Measurements from ENCODE around the gene PLG.
"Not testable (repeated sequence)": the region's sequence is repeated elsewhere in the genome, so short reads cannot be mapped to it uniquely, and the experiment has no call there.

PLG gene

DNA sequence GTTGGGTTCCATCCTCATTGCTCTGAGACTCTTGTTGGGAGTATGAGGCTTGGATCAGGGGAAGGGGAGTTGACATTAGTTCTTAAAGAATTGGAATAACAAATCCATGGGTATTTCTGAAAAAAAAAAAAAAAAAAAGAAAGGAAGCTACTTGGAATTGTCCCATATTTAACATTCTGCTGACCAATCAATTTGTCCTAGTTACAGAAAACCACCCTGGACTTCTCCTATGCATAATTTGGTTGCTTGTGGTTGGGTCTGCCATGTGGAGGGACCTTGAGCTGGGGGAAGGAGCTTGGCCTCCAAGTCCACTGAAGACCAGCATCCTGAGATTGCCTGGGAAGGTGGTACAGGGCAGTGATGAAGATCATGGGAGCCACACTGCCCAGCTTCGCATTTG, 32.6 kb downstream of the PLG start:
- no peak for DNase-seq (ENCODE audit: extremely low read depth, low read depth)
- TF ChIP-seq, protein P1, sequence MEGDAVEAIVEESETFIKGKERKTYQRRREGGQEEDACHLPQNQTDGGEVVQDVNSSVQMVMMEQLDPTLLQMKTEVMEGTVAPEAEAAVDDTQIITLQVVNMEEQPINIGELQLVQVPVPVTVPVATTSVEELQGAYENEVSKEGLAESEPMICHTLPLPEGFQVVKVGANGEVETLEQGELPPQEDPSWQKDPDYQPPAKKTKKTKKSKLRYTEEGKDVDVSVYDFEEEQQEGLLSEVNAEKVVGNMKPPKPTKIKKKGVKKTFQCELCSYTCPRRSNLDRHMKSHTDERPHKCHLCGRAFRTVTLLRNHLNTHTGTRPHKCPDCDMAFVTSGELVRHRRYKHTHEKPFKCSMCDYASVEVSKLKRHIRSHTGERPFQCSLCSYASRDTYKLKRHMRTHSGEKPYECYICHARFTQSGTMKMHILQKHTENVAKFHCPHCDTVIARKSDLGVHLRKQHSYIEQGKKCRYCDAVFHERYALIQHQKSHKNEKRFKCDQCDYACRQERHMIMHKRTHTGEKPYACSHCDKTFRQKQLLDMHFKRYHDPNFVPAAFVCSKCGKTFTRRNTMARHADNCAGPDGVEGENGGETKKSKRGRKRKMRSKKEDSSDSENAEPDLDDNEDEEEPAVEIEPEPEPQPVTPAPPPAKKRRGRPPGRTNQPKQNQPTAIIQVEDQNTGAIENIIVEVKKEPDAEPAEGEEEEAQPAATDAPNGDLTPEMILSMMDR (IDR thresholded peaks at IDR 0.05; ENCODE audit: low read depth, low read length), result no peak

DNA sequence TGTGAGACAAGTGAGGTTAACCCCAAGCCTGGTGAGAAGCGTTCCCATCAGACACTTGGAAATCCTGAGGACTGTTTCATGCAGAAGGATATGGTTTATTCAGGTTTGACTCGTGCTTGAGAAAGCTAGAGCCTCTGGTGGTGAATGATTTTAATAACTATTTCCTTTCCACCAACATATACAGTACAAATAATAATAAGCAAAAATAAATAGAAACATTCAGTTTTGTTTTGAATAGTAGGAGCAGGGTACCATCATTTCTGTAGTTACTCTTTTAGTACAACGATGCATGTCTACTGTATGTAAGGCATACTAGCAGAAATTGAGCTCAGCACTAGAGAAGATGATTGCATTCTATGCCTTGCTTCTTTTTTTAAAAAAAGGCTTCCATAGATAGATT, 33.5 kb downstream of the PLG start:
- TF ChIP-seq, protein P1 (IDR thresholded peaks at IDR 0.05; ENCODE audit: low read depth, low read length), result no peak
- no peak for DNase-seq (ENCODE audit: extremely low read depth, low read depth)

DNA sequence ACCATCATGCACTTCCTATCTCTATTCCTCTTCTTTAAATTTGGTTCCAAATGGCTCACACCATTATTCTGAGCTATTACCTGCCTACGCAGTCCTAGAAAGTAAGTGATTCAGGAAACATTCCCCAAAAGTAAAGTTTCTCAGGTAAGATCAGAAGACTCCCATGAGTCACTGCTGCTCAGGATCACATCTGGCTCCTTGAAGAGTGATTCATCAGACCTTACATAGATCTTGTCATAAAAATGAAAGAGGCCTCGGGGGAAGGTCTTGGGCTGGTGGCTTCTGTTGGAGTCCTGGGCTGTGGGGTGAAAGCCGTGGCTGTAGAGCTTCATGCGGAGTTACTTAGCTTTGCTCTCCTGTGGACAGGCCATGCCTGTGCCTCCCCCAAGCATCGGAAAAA, 35.9 kb downstream of the PLG start:
- DNase-seq (ENCODE audit: extremely low read depth, low read depth), result no peak
- TF ChIP-seq, protein P1 (IDR thresholded peaks at IDR 0.05; ENCODE audit: low read depth, low read length), result no peak

DNA sequence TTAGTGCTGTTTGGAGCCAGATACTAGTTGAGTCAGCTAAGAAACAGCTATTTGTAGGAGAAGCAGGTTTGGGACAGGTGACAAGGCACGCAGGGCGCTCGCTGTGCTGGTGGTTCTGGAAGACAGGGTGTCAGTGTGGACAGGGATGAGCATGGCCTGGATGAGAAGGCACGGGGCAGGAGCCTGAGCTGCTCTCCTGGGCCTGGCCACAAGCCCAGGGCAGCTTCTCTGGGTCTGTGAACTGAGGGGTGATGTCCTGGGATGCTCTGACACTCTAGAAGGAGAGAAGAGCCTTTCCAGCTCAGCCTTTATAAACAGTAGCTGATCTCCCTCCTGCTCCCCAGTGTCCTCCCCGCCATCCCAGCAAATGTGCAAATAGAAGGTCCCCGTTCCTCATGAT, 37.9 kb downstream of the PLG start:
- no peak for DNase-seq (ENCODE audit: extremely low read depth, low read depth)
- TF ChIP-seq, protein P1 (IDR thresholded peaks at IDR 0.05; ENCODE audit: low read depth, low read length), result no peak

DNA sequence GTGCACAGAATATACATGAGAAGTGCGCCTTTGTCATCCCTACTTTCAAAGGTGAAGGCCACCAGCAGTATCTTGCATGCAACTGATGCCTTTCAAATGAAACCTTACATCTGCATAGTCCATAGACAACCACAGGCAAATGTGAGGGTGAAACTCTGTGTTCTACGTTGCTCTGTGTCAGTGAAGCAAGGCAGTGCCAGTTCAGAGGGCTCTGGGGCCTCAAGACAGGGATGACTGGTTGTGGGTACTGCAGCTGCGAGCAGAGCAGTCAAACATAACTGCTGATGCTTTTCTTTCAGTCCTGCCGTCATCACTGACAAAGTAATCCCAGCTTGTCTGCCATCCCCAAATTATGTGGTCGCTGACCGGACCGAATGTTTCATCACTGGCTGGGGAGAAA, 39.0 kb downstream of the PLG start:
- not testable (repeated sequence) for DNase-seq (ENCODE audit: extremely low read depth, low read depth)

DNA sequence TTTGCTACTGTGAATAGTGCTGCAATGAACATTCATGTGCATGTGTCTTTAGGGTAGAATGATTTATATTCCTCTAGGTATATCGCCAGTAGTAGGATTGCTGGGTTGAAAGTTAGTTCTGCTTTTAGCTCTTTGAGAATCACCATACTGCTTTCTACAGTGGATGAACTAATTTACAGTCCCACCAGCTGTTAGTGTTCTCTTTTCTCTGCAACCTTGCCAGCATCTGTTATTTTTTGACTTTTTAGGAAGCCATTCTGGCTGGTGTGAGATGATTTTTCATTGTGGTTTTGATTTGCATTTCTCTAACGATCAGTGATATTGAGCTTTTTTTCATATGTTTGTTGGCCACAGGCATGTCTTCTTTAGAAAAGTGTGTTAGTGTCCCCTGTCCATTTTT, 40.0 kb downstream of the PLG start:
- DNase-seq (ENCODE audit: extremely low read depth, low read depth), result no peak
- TF ChIP-seq, protein P1 (IDR thresholded peaks at IDR 0.05; ENCODE audit: low read depth, low read length), result no peak

DNA sequence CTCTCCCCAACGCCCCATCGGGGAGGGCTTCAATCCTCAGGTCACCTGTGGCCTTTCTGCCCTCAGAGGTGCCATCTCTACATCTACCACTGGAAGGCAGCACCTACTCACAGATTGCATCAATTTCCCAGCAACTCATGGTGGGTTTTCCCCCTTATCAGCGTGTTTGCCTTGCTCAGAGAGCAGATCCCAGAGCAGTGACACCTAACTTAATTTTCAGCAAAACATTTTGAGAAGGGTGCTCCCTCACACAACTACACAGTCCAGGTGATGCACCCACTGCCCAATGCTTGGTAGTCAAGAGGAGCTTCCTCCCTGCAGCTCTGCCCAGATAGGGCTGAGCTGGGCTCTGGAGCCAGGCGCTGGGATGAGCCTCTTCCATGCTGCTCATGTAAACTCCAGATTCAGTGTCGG, 48.2 kb downstream of the PLG start:
- TF ChIP-seq, protein P1 (IDR thresholded peaks at IDR 0.05; ENCODE audit: low read depth, low read length), result peak; percentile 24
- DNase-seq (ENCODE audit: extremely low read depth, low read depth), result no peak

DNA sequence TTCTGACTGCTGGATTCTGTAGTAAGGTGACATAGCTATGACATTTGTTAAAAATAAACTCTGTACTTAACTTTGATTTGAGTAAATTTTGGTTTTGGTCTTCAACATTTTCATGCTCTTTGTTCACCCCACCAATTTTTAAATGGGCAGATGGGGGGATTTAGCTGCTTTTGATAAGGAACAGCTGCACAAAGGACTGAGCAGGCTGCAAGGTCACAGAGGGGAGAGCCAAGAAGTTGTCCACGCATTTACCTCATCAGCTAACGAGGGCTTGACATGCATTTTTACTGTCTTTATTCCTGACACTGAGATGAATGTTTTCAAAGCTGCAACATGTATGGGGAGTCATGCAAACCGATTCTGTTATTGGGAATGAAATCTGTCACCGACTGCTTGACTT, 51.2 kb downstream of the PLG start:
- DNase-seq (ENCODE audit: extremely low read depth, low read depth), result not testable (repeated sequence)

DNA sequence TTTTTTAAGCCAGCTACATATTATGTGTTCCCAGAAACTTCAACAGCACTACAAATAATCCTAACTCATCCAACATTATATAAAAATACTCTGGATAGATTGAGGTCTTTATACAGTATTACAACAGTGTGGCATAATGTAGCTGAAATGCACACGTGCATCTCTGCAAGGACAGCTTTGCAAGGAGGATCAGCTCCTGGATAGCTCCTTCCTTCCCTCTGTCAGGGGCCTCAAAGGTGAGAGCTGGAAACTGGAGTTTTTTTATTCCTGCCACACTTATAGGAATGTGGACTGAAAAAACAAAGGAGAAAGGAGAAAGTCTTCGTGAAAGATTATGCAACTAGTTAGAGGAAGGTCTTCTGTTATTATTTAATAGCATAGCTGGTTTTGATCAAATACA, 53.1 kb downstream of the PLG start:
- DNase-seq (ENCODE audit: extremely low read depth, low read depth), result no peak
- TF ChIP-seq, protein P1 (IDR thresholded peaks at IDR 0.05; ENCODE audit: low read depth, low read length), result no peak

Measured in AG09319 (cell line).